Measurements from ENCODE around the gene TPCN1.

TPCN1 gene

GRCh38 chr12:113221181-113221996 lies at the start of gene TPCN1:
Gene TPCN1 (plus strand): TSS chr12:113221464. CDS start chr12:113226853, 5,389 bp downstream.
- DNase-seq, result peak; percentile 99

- DNase-seq, result no peak
These were observed 49.7 kb upstream of the TPCN1 start for GRCh38 chr12:113171543-113171942.

GRCh38 chr12:113172185-113172584 lies 49.1 kb upstream of the TPCN1 start:
- DNase-seq, result no peak

- DNase-seq, result no peak
These were observed 48.1 kb upstream of the TPCN1 start for GRCh38 chr12:113173081-113173698.

GRCh38 chr12:113174461-113175384 lies 46.5 kb upstream of the TPCN1 start:
- DNase-seq, result peak; percentile 93

- DNase-seq, result no peak
These were observed 42.2 kb upstream of the TPCN1 start for GRCh38 chr12:113179023-113179422.

GRCh38 chr12:113180333-113180732 lies 40.9 kb upstream of the TPCN1 start:
- DNase-seq, result no peak

GRCh38 chr12:113181975-113182374 lies 39.3 kb upstream of the TPCN1 start:
- DNase-seq, result no peak

GRCh38 chr12:113183030-113183589 lies 38.2 kb upstream of the TPCN1 start:
- DNase-seq, result no peak

GRCh38 chr12:113184098-113184899 lies 37.0 kb upstream of the TPCN1 start:
- DNase-seq, result no peak

GRCh38 chr12:113184900-113185179 lies 36.4 kb upstream of the TPCN1 start:
- DNase-seq, result peak; percentile 90

GRCh38 chr12:113185180-113186032 lies 35.9 kb upstream of the TPCN1 start, which contains the start of the genes DDX54 and RITA1:
Gene DDX54 (minus strand): TSS chr12:113185478. CDS start chr12:113185451, 27 bp downstream.
Gene RITA1 (plus strand): TSS chr12:113185721. CDS start chr12:113186747, 1,026 bp downstream.
- peak; percentile 88 for DNase-seq

- DNase-seq, result no peak
These were observed 35.3 kb upstream of the TPCN1 start for GRCh38 chr12:113186033-113186365.

GRCh38 chr12:113186666-113187325 lies 34.5 kb upstream of the TPCN1 start:
- DNase-seq, result no peak

- DNase-seq, result no peak
These were observed 31.9 kb upstream of the TPCN1 start for GRCh38 chr12:113189361-113189760.

- no peak for DNase-seq
These were observed 30.5 kb upstream of the TPCN1 start for GRCh38 chr12:113190761-113191160.

GRCh38 chr12:113191227-113191626 lies 30.0 kb upstream of the TPCN1 start:
- no peak for DNase-seq

- no peak for DNase-seq
These were observed 26.3 kb upstream of the TPCN1 start for GRCh38 chr12:113194971-113195391.

- DNase-seq, result no peak
These were observed 25.7 kb upstream of the TPCN1 start for GRCh38 chr12:113195598-113195997.

GRCh38 chr12:113196582-113196981 lies 24.7 kb upstream of the TPCN1 start:
- DNase-seq, result no peak

- DNase-seq, result peak; percentile 64
These were observed 24.3 kb upstream of the TPCN1 start for GRCh38 chr12:113196990-113197389.

Data from stimulated activated CD8-positive, alpha-beta memory T cell treated with anti-CD3 and anti-CD28 coated beads, Interleukin-4, amount 100 ng/mL, for 48 hours (primary cell).